ENCODE data around the gene ATG2B.
"Not testable (repeated sequence)": the region's sequence is repeated elsewhere in the genome, so short reads cannot be mapped to it uniquely, and the experiment has no call there.

ATG2B gene

GRCh38 chr14:96349286-96350075 is 13.7 kb downstream of the ATG2B start:
- peak; percentile 25 for DNase-seq (ENCODE audit: low read depth)
- TF ChIP-seq CTCF (IDR thresholded peaks at IDR 0.05; ENCODE audit: insufficient read depth, low read depth, low read length, missing control alignments), result no peak
- H3K4me3 ChIP-seq (ENCODE audit: low read length), result no peak overlapping the region

DNA sequence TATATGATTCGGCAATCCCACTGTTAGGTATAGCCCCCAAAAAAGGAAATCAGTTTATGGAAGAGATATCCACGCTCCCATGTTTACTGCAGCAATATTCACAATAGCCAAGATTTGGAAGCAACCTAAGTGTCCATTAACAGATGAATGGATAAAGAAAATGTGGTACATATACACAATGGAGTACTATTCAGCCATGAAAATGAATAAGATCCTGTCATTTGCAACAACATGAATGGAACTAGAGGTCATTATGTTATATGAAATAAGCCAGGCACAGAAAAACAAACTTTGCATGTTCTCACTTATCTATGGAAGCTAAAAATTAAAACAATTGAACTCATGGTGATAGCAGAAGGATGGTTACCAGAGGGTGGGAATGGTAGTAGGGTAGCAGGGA is 15.2 kb downstream of the ATG2B start:
- DNase-seq (ENCODE audit: low read depth); H3K4me3 ChIP-seq (ENCODE audit: low read length): not testable (repeated sequence)

- DNase-seq (ENCODE audit: low read depth), result no peak
- TF ChIP-seq CTCF (IDR thresholded peaks at IDR 0.05; ENCODE audit: insufficient read depth, low read depth, low read length, missing control alignments), result no peak
- H3K4me3 ChIP-seq (ENCODE audit: low read length), result no peak overlapping the region
These were observed 17.5 kb downstream of the ATG2B start for GRCh38 chr14:96345669-96346068.

DNA sequence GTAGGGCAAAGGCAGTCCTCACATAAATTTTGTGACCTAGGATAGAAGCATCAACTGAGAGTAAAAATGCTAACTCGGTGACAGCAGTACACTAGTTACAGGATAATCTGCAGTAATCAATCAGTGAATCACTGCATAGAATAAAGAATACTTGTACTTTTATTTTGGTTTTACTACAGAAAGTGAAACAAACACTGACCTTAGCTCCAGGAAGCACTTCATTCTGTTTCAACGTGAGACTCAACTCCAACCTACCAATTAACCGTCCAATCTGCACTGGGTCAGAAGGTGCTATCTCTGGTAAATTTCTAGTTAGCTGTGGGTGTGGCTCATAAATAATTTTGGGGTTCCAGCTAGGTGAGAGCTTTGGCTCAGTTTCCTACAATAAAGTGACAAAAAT is 21.8 kb downstream of the ATG2B start:
- DNase-seq (ENCODE audit: low read depth), result no peak
- H3K4me3 ChIP-seq (ENCODE audit: low read length), result no peak overlapping the region
- TF ChIP-seq CTCF (IDR thresholded peaks at IDR 0.05; ENCODE audit: insufficient read depth, low read depth, low read length, missing control alignments), result no peak

- no peak for TF ChIP-seq CTCF (IDR thresholded peaks at IDR 0.05; ENCODE audit: insufficient read depth, low read depth, low read length, missing control alignments)
- H3K4me3 ChIP-seq (ENCODE audit: low read length), result no peak overlapping the region
- no peak for DNase-seq (ENCODE audit: low read depth)
These were observed 24.6 kb downstream of the ATG2B start for GRCh38 chr14:96338551-96338950.

- DNase-seq (ENCODE audit: low read depth), result no peak
- no peak overlapping the region for H3K4me3 ChIP-seq (ENCODE audit: low read length)
- TF ChIP-seq CTCF (IDR thresholded peaks at IDR 0.05; ENCODE audit: insufficient read depth, low read depth, low read length, missing control alignments), result no peak
These were observed 38.9 kb downstream of the ATG2B start for GRCh38 chr14:96324219-96324618.

DNA sequence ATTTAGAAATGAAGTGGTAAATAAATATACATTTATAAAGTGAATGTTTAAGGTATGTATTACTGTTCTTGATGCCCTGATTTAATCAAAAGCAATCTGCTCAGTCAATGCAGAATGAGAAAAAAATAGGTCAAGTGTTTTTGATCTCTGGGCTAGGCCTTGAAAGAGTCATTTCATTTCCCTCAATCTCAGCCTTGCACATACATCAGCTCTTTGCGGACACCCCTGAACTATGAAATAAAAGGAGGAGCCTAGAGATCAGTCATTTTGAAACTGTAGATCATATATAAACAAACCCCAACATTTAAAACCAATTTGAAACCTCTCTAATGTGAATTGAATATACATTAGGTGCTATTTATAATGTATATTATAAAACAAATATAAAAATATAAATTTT is 42.5 kb downstream of the ATG2B start:
- DNase-seq (ENCODE audit: low read depth), result no peak
- no peak for TF ChIP-seq CTCF (IDR thresholded peaks at IDR 0.05; ENCODE audit: insufficient read depth, low read depth, low read length, missing control alignments)
- H3K4me3 ChIP-seq (ENCODE audit: low read length), result no peak overlapping the region
